HEK293 (cell line): ENCODE measurements around the gene HEPH.
"Not testable (repeated sequence)": the region's sequence is repeated elsewhere in the genome, so short reads cannot be mapped to it uniquely, and the experiment has no call there.

Experiments used
- CTCF ChIA-PET: fragments of 350-600 bp; formaldehyde crosslinking; extraction: SDS; loops from one replicate; lab custom pipeline; 2021; ENCODE audit warnings: antibody characterized with exemption; lab: Yijun Ruan, JAX
- POLR2A ChIA-PET: fragments of 300-600 bp; formaldehyde crosslinking; extraction: SDS; loops from one replicate; lab custom pipeline; 2020; ENCODE audit warnings: antibody characterized with exemption, inconsistent platforms; lab: Yijun Ruan, JAX
- H3K27ac ChIP-seq: fragments of 200-500 bp; sonication (Bioruptor generic); 2 replicates; pipeline ENCODE4 v1.5.1; 2014; ENCODE audit warnings: low read depth, low read length, control low read depth, inconsistent platforms; ENCODE audit errors: extremely low read depth
- H3K36me3 ChIP-seq, 2 experiments: fragments of 200-500 bp in 1 of 2; sonication (Bioruptor generic) in 1 of 2; 1 replicate in 1 of 2; 2 replicates in 1 of 2; pipeline ENCODE4 v1.5.1; 2014 to 2017; ENCODE audit warnings: inconsistent platforms in 2 of 2, low read length in 2 of 2; ENCODE audit not compliant: control insufficient read depth in 2 of 2, insufficient read depth in 1 of 2
- H3K4me1 ChIP-seq: fragments of 200-500 bp; sonication (Bioruptor generic); 2 replicates; pipeline ENCODE4 v1.5.1; 2014; ENCODE audit warnings: mild to moderate bottlenecking, low read length, inconsistent platforms; ENCODE audit not compliant: control insufficient read depth, insufficient read depth
- H3K4me3 ChIP-seq: 2 replicates; pipeline ENCODE4 v1.5.1; 2011; ENCODE audit warnings: low read depth, mild to moderate bottlenecking, control low read depth, low read length, moderate library complexity
- H3K9me3 ChIP-seq: fragments of 200-500 bp; sonication (Bioruptor generic); 2 replicates; pipeline ENCODE4 v1.5.1; 2014; ENCODE audit warnings: low read depth, low read length, inconsistent platforms; ENCODE audit not compliant: control insufficient read depth, insufficient read depth
- BCL11B ChIP-seq: fragments of 450-650 bp; formaldehyde crosslinking; IDR thresholded peaks from 2 replicates; pipeline ENCODE4 v1.5.1; 2016; ENCODE audit warnings: low read depth, missing biosample characterization, missing genetic modification characterization
- EGR2 ChIP-seq: fragments of 450-650 bp; formaldehyde crosslinking; IDR thresholded peaks from 2 replicates; pipeline ENCODE4 v1.5.1; 2016; ENCODE audit warnings: low read depth, missing biosample characterization, missing genetic modification characterization
- KLF1 ChIP-seq: fragments of 450-650 bp; formaldehyde crosslinking; IDR thresholded peaks from 2 replicates; pipeline ENCODE4 v1.5.1; 2016; ENCODE audit warnings: missing biosample characterization, missing genetic modification characterization
- SETDB1 ChIP-seq: IDR thresholded peaks from one replicate; pipeline ENCODE4 v1.6.1; 2017; ENCODE audit warnings: mild to moderate bottlenecking, low read length, moderate library complexity, mixed read lengths; ENCODE audit not compliant: insufficient read length
- SP2 ChIP-seq: fragments of 450-650 bp; formaldehyde crosslinking; IDR thresholded peaks from 2 replicates; pipeline ENCODE4 v1.5.1; 2016; ENCODE audit warnings: missing biosample characterization, missing genetic modification characterization
- YY2 ChIP-seq: fragments of 450-650 bp; formaldehyde crosslinking; IDR thresholded peaks from 2 replicates; pipeline ENCODE4 v1.5.1; 2016; ENCODE audit warnings: missing biosample characterization, missing genetic modification characterization
- ZBTB1 ChIP-seq: fragments of 450-650 bp; formaldehyde crosslinking; IDR thresholded peaks from 2 replicates; pipeline ENCODE4 v1.5.1; 2016; ENCODE audit warnings: missing biosample characterization, missing genetic modification characterization
- ZNF146 ChIP-seq: fragments of 450-650 bp; formaldehyde crosslinking; IDR thresholded peaks from 2 replicates; pipeline ENCODE4 v1.5.1; 2016; ENCODE audit warnings: missing biosample characterization, missing genetic modification characterization
- ZNF2 ChIP-seq: fragments of 450-650 bp; formaldehyde crosslinking; IDR thresholded peaks from 2 replicates; pipeline ENCODE4 v1.5.1; 2016; ENCODE audit warnings: missing biosample characterization, missing genetic modification characterization
- ZNF394 ChIP-seq: fragments of 450-650 bp; formaldehyde crosslinking; IDR thresholded peaks from 2 replicates; pipeline ENCODE4 v1.5.1; 2016; ENCODE audit warnings: missing biosample characterization, missing genetic modification characterization, mild to moderate bottlenecking, moderate library complexity, borderline replicate concordance
- ZNF48 ChIP-seq: fragments of 450-650 bp; formaldehyde crosslinking; IDR thresholded peaks from 2 replicates; pipeline ENCODE4 v1.5.1; 2016; ENCODE audit warnings: missing biosample characterization, missing genetic modification characterization
- ZNF610 ChIP-seq: fragments of 450-650 bp; formaldehyde crosslinking; IDR thresholded peaks from 2 replicates; pipeline ENCODE4 v1.5.1; 2016; ENCODE audit warnings: missing biosample characterization, missing genetic modification characterization, borderline replicate concordance
- ZNF658 ChIP-seq: fragments of 450-650 bp; formaldehyde crosslinking; IDR thresholded peaks from 2 replicates; pipeline ENCODE4; 2016; ENCODE audit warnings: missing biosample characterization, missing genetic modification characterization
- TF ChIP-seq, protein P1 (sequence below): fragments of 450-650 bp; formaldehyde crosslinking; IDR thresholded peaks from 2 replicates; pipeline ENCODE4 v1.5.1; 2016; ENCODE audit warnings: missing biosample characterization, missing genetic modification characterization
- TF ChIP-seq, protein P2 (sequence below): fragments of 450-650 bp; formaldehyde crosslinking; IDR thresholded peaks from 2 replicates; pipeline ENCODE4 v1.5.1; 2016; ENCODE audit warnings: missing biosample characterization, missing genetic modification characterization
- TF ChIP-seq, protein P3 (sequence below): fragments of 450-650 bp; formaldehyde crosslinking; IDR thresholded peaks from 2 replicates; pipeline ENCODE4 v1.5.1; 2016; ENCODE audit warnings: missing biosample characterization, missing genetic modification characterization, low read depth
- TF ChIP-seq, protein P4 (sequence below): fragments of 450-650 bp; formaldehyde crosslinking; IDR thresholded peaks from 2 replicates; pipeline ENCODE4 v1.5.1; 2016; ENCODE audit warnings: missing biosample characterization, missing genetic modification characterization
- TF ChIP-seq, protein P5 (sequence below): fragments of 450-650 bp; formaldehyde crosslinking; IDR thresholded peaks from 2 replicates; pipeline ENCODE4 v1.5.1; 2016; ENCODE audit warnings: missing biosample characterization, missing genetic modification characterization

HEPH gene

DNA sequence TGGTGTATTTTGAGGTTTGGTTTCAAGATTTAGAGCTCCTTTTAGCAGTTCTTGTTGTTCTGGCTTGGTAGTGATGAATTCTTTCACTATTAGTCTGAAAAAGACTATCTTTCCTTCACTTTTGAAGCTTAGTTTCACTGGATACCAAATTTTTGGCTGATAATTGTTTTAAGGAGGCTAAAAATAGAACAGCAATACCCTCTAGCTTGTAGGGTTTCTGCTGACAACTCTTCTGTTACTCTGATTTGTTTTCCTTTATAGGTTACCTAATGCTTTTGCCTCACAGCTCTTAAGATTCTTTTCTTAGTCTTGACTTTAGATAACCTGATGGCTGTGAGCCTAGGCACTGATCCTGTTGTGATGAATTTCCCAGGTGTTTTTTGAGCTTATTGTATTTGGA is 33.6 kb upstream of the HEPH start:
- TF ChIP-seq SP2 (tag by site-specific recombination) (no peak), YY2 (tag by site-specific recombination) (no peak), KLF1 (no peak), ZBTB1 (tag by site-specific recombination) (no peak), SETDB1 (no peak), ZNF394 (tag by site-specific recombination) (no peak), ZNF610 (no peak), ZNF48 (no peak), ZNF658 (tag by site-specific recombination) (no peak), ZNF2 (tag by site-specific recombination) (no peak), BCL11B (tag by site-specific recombination) (no peak), EGR2 (tag by site-specific recombination) (no peak)
- TF ChIP-seq, protein P1, sequence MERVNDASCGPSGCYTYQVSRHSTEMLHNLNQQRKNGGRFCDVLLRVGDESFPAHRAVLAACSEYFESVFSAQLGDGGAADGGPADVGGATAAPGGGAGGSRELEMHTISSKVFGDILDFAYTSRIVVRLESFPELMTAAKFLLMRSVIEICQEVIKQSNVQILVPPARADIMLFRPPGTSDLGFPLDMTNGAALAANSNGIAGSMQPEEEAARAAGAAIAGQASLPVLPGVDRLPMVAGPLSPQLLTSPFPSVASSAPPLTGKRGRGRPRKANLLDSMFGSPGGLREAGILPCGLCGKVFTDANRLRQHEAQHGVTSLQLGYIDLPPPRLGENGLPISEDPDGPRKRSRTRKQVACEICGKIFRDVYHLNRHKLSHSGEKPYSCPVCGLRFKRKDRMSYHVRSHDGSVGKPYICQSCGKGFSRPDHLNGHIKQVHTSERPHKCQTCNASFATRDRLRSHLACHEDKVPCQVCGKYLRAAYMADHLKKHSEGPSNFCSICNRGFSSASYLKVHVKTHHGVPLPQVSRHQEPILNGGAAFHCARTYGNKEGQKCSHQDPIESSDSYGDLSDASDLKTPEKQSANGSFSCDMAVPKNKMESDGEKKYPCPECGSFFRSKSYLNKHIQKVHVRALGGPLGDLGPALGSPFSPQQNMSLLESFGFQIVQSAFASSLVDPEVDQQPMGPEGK (tag by site-specific recombination) = no peak
- TF ChIP-seq, protein P2, sequence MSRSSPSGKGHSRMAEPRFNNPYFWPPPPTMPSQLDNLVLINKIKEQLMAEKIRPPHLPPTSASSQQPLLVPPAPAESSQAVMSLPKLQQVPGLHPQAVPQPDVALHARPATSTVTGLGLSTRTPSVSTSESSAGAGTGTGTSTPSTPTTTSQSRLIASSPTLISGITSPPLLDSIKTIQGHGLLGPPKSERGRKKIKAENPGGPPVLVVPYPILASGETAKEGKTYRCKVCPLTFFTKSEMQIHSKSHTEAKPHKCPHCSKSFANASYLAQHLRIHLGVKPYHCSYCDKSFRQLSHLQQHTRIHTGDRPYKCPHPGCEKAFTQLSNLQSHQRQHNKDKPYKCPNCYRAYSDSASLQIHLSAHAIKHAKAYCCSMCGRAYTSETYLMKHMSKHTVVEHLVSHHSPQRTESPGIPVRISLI (tag by site-specific recombination) = no peak
- TF ChIP-seq, protein P3, sequence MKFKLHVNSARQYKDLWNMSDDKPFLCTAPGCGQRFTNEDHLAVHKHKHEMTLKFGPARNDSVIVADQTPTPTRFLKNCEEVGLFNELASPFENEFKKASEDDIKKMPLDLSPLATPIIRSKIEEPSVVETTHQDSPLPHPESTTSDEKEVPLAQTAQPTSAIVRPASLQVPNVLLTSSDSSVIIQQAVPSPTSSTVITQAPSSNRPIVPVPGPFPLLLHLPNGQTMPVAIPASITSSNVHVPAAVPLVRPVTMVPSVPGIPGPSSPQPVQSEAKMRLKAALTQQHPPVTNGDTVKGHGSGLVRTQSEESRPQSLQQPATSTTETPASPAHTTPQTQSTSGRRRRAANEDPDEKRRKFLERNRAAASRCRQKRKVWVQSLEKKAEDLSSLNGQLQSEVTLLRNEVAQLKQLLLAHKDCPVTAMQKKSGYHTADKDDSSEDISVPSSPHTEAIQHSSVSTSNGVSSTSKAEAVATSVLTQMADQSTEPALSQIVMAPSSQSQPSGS (tag by site-specific recombination) = no peak
- TF ChIP-seq, protein P4, sequence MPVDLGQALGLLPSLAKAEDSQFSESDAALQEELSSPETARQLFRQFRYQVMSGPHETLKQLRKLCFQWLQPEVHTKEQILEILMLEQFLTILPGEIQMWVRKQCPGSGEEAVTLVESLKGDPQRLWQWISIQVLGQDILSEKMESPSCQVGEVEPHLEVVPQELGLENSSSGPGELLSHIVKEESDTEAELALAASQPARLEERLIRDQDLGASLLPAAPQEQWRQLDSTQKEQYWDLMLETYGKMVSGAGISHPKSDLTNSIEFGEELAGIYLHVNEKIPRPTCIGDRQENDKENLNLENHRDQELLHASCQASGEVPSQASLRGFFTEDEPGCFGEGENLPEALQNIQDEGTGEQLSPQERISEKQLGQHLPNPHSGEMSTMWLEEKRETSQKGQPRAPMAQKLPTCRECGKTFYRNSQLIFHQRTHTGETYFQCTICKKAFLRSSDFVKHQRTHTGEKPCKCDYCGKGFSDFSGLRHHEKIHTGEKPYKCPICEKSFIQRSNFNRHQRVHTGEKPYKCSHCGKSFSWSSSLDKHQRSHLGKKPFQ = no peak
- H3K27ac ChIP-seq = no peak overlapping the region
- no peak overlapping the region for H3K4me3 ChIP-seq
- POLR2A ChIA-PET = no interaction called here
- H3K9me3 ChIP-seq = no peaks in the 10 kb centered on the region
- CTCF ChIA-PET = no interaction called here
- no peaks in the 10 kb centered on the region for H3K36me3 ChIP-seq
- no peaks in the 10 kb centered on the region for H3K4me1 ChIP-seq

DNA sequence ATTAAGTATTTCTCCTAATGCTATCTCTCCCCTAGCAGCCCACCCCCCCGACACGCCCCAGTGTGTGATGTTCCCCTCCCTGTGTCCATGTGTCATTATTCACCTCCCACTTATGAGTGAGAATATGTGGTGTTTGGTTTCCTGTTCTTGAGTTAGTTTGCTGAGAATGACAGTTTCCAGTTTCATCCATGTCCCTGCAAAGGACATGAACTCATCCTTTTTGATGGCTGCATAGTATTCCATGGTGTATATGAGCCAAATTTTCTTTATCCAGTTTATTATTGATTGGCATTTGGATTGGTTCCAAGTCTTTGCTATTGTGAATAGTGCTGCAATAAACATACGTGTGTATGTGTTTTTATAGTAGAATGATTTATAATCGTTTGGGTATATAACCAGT is 28.8 kb upstream of the HEPH start:
- H3K9me3 ChIP-seq, H3K27ac ChIP-seq, CTCF ChIA-PET, H3K4me1 ChIP-seq: not testable (repeated sequence)
- peak; percentile 94 for TF ChIP-seq ZNF146 (tag by site-specific recombination)
- TF ChIP-seq, protein P5, sequence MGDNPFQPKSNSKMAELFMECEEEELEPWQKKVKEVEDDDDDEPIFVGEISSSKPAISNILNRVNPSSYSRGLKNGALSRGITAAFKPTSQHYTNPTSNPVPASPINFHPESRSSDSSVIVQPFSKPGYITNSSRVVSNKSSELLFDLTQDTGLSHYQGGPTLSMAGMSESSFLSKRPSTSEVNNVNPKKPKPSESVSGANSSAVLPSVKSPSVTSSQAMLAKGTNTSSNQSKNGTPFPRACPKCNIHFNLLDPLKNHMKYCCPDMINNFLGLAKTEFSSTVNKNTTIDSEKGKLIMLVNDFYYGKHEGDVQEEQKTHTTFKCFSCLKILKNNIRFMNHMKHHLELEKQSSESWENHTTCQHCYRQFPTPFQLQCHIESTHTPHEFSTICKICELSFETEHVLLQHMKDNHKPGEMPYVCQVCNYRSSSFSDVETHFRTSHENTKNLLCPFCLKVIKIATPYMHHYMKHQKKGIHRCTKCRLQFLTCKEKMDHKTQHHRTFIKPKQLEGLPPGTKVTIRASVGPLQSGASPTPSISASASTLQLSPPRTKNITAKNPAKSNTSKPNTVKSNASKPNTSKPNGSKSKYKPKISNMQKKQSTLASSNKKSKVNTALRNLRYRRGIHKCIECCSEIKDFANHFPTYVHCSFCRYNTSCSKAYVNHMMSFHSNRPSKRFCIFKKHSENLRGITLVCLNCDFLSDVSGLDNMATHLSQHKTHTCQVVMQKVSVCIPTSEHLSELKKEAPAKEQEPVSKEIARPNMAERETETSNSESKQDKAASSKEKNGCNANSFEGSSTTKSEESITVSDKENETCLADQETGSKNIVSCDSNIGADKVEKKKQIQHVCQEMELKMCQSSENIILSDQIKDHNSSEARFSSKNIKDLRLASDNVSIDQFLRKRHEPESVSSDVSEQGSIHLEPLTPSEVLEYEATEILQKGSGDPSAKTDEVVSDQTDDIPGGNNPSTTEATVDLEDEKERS (tag by site-specific recombination) = peak; percentile 61; the same call in 1 of the 2 replicates
- TF ChIP-seq, all 188 proteins: peak for 2; not testable (repeated sequence) for 186
- H3K4me3 ChIP-seq, H3K36me3 ChIP-seq, POLR2A ChIA-PET: not testable (repeated sequence)
